HG03045 (cell line): ENCODE data around the gene RBM7.

Experiments
- ATAC-seq: cut with Tn5 transposase; IDR thresholded peaks from one replicate; pipeline ENCODE4 v1.9.1; 2021; ENCODE audit warnings: mild to moderate bottlenecking, moderate library complexity; ENCODE audit not compliant: unreplicated experiment

RBM7 gene

GRCh38 chr11:114447444-114447843 is 47.0 kb downstream of the RBM7 start:
- ATAC-seq, result no peak

- no peak for ATAC-seq
These were observed 47.4 kb downstream of the RBM7 start for GRCh38 chr11:114447892-114448291.

- no peak for ATAC-seq
These were observed 48.5 kb downstream of the RBM7 start for GRCh38 chr11:114448749-114449482.

- no peak for ATAC-seq
These were observed 49.4 kb downstream of the RBM7 start for GRCh38 chr11:114449845-114450244.

GRCh38 chr11:114452399-114452798 is 51.9 kb downstream of the RBM7 start:
- ATAC-seq, result no peak
